ENCODE results near the gene GARIN3.

GRCh38 chr5:157187046-157187754, 21.1 kb upstream of the GARIN3 start:
- TF ChIP-seq CTCF (IDR thresholded peaks at IDR 0.05; ENCODE audit: low read depth, low read length) (no peak), POLR2A (IDR thresholded peaks at IDR 0.05; ENCODE audit: extremely low read depth, insufficient read length) (no peak), MYC (IDR thresholded peaks at IDR 0.05; ENCODE audit: low read depth, low read length) (no peak)

Data from NB4 (cell line).